ENCODE measurements around the gene PAWR. TPM values are rescaled to one million over a fixed set of nuclear protein-coding genes. Genes with fewer than 3 reads are reported as not detected.
"Not testable (repeated sequence)": the region's sequence is repeated elsewhere in the genome, so short reads cannot be mapped to it uniquely, and the experiment has no call there.

The PAWR gene
- total and polyA plus RNA-seq, 2 donors: 8.7 to 38.8 TPM

DNA sequence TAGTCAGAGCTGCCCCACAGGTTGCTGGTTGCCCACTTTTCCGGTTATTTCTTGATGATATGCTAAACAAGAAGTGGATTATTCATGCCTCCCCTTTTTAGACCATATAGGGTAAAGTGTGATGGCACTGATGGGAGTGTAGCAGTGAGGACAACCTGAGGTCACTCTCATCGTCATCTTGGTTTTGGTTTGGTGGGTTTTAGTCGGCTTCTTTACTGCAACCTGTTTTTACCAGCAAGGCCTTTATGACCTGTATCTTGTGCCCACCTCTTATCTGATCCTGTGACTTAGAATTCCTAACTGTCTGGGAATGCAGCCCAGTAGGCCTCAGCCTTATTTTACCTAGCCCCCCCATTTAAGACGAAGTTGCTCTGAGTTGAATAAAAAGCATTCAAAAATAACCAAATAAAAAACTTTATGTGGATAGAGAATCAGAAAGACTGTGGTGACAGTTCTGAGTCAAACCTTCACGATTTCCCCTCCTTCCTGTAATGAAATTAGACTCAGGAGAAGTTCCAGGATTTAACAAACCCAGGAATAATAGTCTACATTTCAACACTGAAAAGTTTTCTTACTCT, 144.2 kb downstream of the PAWR start:
- 94% methylated on average over 5 of the region's 5 CpGs for WGBS
- Histone ChIP-seq H3K27ac (ENCODE audit: low read depth in 1 of 2, low read length in 1 of 2) (no peak overlapping the region), H3K36me3 (ENCODE audit: control insufficient read depth in 2 of 2, insufficient read depth in 2 of 2, low read length in 1 of 2) (no peaks in the 10 kb centered on the region), H3K9me3 (ENCODE audit: control insufficient read depth in 2 of 2, insufficient read depth in 1 of 2, low read length in 1 of 2) (no peaks in the 10 kb centered on the region), H3K4me1 (ENCODE audit: control insufficient read depth in 2 of 2, insufficient read depth in 2 of 2, low read length in 2 of 2) (no peaks in the 10 kb centered on the region), H3K4me3 (ENCODE audit: low read length in 2 of 2) (no peak overlapping the region), H3K27me3 (ENCODE audit: control insufficient read depth in 2 of 2, insufficient read depth in 1 of 2, low read length in 1 of 2) (no peaks in the 10 kb centered on the region)
- no peak for DNase-seq (ENCODE audit: low read depth in 6 of 9, low spot score in 9 of 9)

DNA sequence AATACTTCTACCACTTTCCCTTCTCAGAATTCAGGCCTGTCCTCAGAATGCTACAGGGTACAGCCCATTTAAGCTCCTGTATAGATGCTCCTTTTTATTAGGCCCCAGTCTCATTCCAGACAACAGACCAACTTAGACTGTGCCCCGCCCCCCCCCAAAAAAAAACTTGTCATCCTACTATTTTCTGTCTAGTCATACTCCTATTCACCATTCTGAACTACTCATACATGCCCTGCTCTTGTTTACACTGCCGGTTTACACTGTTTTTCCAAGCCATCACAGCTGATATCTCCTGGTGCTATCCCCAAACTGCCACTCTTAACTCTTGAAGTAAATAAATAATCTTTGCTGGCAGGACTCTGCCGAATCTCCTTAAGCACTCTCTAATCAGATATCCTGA, 146.3 kb downstream of the PAWR start:
- not testable (repeated sequence) for H3K4me3 ChIP-seq (ENCODE audit: low read length in 2 of 2); H3K27me3 ChIP-seq (ENCODE audit: control insufficient read depth in 2 of 2, insufficient read depth in 1 of 2, low read length in 1 of 2); H3K36me3 ChIP-seq (ENCODE audit: control insufficient read depth in 2 of 2, insufficient read depth in 2 of 2, low read length in 1 of 2); H3K9me3 ChIP-seq (ENCODE audit: control insufficient read depth in 2 of 2, insufficient read depth in 1 of 2, low read length in 1 of 2); H3K27ac ChIP-seq (ENCODE audit: low read depth in 1 of 2, low read length in 1 of 2); H3K4me1 ChIP-seq (ENCODE audit: control insufficient read depth in 2 of 2, insufficient read depth in 2 of 2, low read length in 2 of 2); DNase-seq (ENCODE audit: low read depth in 6 of 9, low spot score in 9 of 9)
- WGBS: 96% methylated on average over 3 of the region's 3 CpGs

DNA sequence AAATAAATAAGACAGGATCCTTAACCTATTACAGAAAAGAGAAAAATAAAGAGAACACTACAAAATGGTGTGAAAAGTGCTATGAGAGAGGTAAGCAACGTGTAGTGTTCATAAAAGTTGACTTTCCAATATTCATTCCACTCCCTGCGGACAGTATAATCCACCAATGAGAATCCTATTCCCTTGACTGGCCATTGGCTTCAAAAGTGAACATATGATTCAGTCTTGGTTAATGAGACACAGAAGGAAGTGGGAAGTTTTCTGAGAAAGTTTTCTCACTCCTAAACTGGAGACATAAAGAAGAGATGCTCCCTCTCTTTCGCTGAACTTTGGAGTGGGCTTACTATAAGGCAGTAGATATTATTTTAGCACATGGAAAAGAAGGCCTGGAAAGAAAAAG, 153.1 kb downstream of the PAWR start:
- no peak for DNase-seq (ENCODE audit: low read depth in 6 of 9, low spot score in 9 of 9)
- Histone ChIP-seq H3K27me3 (ENCODE audit: control insufficient read depth in 2 of 2, insufficient read depth in 1 of 2, low read length in 1 of 2) (no peaks in the 10 kb centered on the region), H3K36me3 (ENCODE audit: control insufficient read depth in 2 of 2, insufficient read depth in 2 of 2, low read length in 1 of 2) (no peaks in the 10 kb centered on the region), H3K9me3 (ENCODE audit: control insufficient read depth in 2 of 2, insufficient read depth in 1 of 2, low read length in 1 of 2) (no peaks in the 10 kb centered on the region), H3K4me3 (ENCODE audit: low read length in 2 of 2) (no peak overlapping the region), H3K4me1 (ENCODE audit: control insufficient read depth in 2 of 2, insufficient read depth in 2 of 2, low read length in 2 of 2) (no peaks in the 10 kb centered on the region), H3K27ac (ENCODE audit: low read depth in 1 of 2, low read length in 1 of 2) (no peak overlapping the region)
- WGBS: 95% methylated on average over 3 of the region's 3 CpGs

DNA sequence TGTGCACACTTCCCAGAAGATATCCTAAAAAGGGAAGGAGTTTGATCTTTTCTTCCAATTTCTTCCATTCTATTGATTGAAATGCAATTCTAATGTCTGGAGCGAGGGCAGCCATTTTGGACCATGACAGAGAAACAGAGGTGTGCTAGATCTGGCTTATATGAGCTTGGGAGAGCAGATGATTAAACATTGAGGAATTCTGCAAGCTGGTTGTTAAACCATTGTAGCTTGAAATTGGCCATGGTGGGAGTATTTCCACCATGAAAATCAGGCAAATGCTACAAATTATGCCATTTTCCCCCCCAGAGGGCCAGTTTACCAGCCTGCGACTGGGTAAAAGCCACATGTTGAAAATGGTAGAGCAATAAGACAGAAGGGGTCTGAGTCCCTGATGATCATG, 155.0 kb downstream of the PAWR start:
- Histone ChIP-seq H3K36me3 (ENCODE audit: control insufficient read depth in 2 of 2, insufficient read depth in 2 of 2, low read length in 1 of 2) (no peaks in the 10 kb centered on the region), H3K4me3 (ENCODE audit: low read length in 2 of 2) (no peak overlapping the region), H3K9me3 (ENCODE audit: control insufficient read depth in 2 of 2, insufficient read depth in 1 of 2, low read length in 1 of 2) (no peaks in the 10 kb centered on the region), H3K27ac (ENCODE audit: low read depth in 1 of 2, low read length in 1 of 2) (no peak overlapping the region), H3K4me1 (ENCODE audit: control insufficient read depth in 2 of 2, insufficient read depth in 2 of 2, low read length in 2 of 2) (no peaks in the 10 kb centered on the region), H3K27me3 (ENCODE audit: control insufficient read depth in 2 of 2, insufficient read depth in 1 of 2, low read length in 1 of 2) (no peaks in the 10 kb centered on the region)
- whole genome bisulfite sequencing: 98% methylated on average over 2 of the region's 2 CpGs
- no peak for DNase-seq (ENCODE audit: low read depth in 6 of 9, low spot score in 9 of 9)

Other genes starting within 250 kb of the PAWR start
- gene PPP1R12A, start 244.1 kb upstream of the PAWR start, total RNA-seq: 86.6 TPM
- gene PPP1R12A, start 244.1 kb upstream of the PAWR start, polyA plus RNA-seq: 32.1 TPM

Data from thymus (tissue), 11 donors.